Ascending aorta (tissue), 2 donors: ENCODE results near the gene ATP5MK. TPM values are rescaled to one million over a fixed set of nuclear protein-coding genes. Genes with fewer than 3 reads are reported as not detected.

Experiments
- DNase-seq, 2 donors: peaks; one replicate each; pipeline ENCODE4 v3.0.0-alpha.2; 2019; ENCODE audit warnings: low spot score in 2 of 2
- H3K27ac ChIP-seq, 2 donors: fragments of 200-600 bp; sonication (generic); one replicate each; pipeline ENCODE4 v1.5.1; 2016 to 2017; ENCODE audit warnings: mild to moderate bottlenecking in 1 of 2
- H3K27me3 ChIP-seq: fragments of 200-600 bp; sonication (generic); one replicate; pipeline ENCODE4 v1.5.1; 2017
- H3K36me3 ChIP-seq, 2 donors: fragments of 200-600 bp; sonication (generic); one replicate each; pipeline ENCODE4 v1.5.1; 2016
- H3K4me1 ChIP-seq, 2 donors: fragments of 200-600 bp; sonication (generic); one replicate each; pipeline ENCODE4 v1.5.1; 2016 to 2017; ENCODE audit warnings: mild to moderate bottlenecking in 1 of 2
- H3K4me3 ChIP-seq, 2 donors: fragments of 200-600 bp; sonication (generic); one replicate each; pipeline ENCODE4 v1.5.1; 2016 to 2017; ENCODE audit warnings: mild to moderate bottlenecking in 1 of 2
- H3K9me3 ChIP-seq, 2 donors: fragments of 200-600 bp; sonication (generic); one replicate each; pipeline ENCODE4 v1.5.1; 2016
- intact Hi-C: fragments of 100-400 bp; cut with DNase I; formaldehyde crosslinking; loops from one replicate; pipeline ENCODE4 v1.15.1; 2023
- total RNA-seq: library from RNA; depleted of rRNA; stranded (reverse); fragments of >200 nt; gene quantifications from one replicate; pipeline ENCODE4 v1.1.0, GENCODE V29; 2016
- TF ChIP-seq, protein P1 (sequence below), 3 experiments: fragments of 200-600 bp in 2 of 3; fragments of 450-650 bp in 1 of 3; sonication (generic) in 2 of 3; IDR thresholded peaks; one replicate each; pipeline ENCODE4 v1.5.1; 2016 to 2019; ENCODE audit warnings: antibody characterized with exemption in 3 of 3, mild to moderate bottlenecking in 1 of 3, moderate library complexity in 1 of 3

The ATP5MK gene
- total RNA-seq, 1 donor from 2014 or later = 481 TPM

DNA sequence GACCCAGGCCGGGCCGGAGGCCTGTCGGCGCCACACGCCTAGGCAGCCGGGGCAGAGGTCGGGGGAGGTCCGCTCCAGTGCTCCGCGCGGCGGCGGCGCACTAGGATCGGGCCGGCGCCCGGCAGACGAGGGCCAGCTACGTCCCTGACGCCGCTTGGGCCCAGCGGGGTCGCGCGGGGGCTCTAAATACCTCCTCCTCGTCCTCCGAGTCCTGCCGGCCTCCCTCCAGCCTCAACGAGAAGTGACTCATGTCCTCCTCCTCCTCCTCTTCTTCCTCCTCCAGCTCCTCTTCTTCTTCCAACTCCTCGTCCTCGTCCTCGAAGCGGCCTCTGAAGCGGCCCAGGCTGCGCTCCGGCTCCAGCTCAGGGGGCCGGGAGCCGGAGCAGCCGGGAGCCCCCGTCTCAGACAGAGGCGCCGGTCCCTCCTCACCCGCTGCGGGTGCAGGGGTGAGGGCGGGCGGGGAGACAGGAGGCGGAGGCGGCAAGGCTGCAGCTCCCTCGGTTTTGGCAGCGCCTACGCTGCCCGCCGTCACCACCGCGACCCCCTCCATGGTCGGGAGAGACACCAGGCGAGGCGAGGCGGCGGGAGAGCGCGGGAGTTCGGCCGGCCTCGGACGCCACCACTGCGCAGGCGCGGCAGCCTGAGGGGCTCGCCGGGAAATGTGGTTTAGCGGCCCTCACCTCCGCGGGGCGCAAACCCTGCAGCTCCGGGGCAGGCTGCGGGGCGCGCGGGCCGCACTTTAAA lies 45.6 kb downstream of the ATP5MK start, which contains the start of gene PCGF6:
Gene PCGF6 (minus strand): TSS at position 624 of the 744 bp plus-strand sequence. CDS start 74 bp downstream, at position 550.
- Histone ChIP-seq H3K9me3 (no peaks in the 10 kb centered on the region), H3K27me3 (no peaks in the 10 kb centered on the region), H3K36me3 (peaks cover 11 to 23% of the 10 kb centered on the region in 2 donors), H3K4me3 (peak within 1 kb of the TSS; percentile 77 to 95), H3K27ac (peak within 1 kb of the TSS; percentile 80 to 84), H3K4me1 (peaks cover 0 to 6% of the 10 kb centered on the region in 2 donors)
- intact Hi-C loops = loop anchor here (1.0 kb wide), 1 partner anchor 46 kb away; the partner anchor contains the start of genes ATP5MK and PDCD11
- peak in 1 of 2 donors; percentile 84 for DNase-seq
- TF ChIP-seq, protein P1, sequence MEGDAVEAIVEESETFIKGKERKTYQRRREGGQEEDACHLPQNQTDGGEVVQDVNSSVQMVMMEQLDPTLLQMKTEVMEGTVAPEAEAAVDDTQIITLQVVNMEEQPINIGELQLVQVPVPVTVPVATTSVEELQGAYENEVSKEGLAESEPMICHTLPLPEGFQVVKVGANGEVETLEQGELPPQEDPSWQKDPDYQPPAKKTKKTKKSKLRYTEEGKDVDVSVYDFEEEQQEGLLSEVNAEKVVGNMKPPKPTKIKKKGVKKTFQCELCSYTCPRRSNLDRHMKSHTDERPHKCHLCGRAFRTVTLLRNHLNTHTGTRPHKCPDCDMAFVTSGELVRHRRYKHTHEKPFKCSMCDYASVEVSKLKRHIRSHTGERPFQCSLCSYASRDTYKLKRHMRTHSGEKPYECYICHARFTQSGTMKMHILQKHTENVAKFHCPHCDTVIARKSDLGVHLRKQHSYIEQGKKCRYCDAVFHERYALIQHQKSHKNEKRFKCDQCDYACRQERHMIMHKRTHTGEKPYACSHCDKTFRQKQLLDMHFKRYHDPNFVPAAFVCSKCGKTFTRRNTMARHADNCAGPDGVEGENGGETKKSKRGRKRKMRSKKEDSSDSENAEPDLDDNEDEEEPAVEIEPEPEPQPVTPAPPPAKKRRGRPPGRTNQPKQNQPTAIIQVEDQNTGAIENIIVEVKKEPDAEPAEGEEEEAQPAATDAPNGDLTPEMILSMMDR (IDR thresholded peaks at IDR 0.05) = no peak

GRCh38 chr10:103350175-103350516 lies 46.1 kb downstream of the ATP5MK start:
- H3K9me3 ChIP-seq = no peaks in the 10 kb centered on the region
- peaks cover 0 to 6% of the 10 kb centered on the region in 2 donors for H3K4me1 ChIP-seq
- intact Hi-C loops = no loop called here
- no peak for DNase-seq
- peak overlapping the region; percentile 77 to 95 for H3K4me3 ChIP-seq
- H3K27ac ChIP-seq = peak overlapping the region; percentile 80 to 84
- TF ChIP-seq, protein P1 (IDR thresholded peaks at IDR 0.05) = no peak
- H3K36me3 ChIP-seq = peaks cover 16 to 29% of the 10 kb centered on the region in 2 donors
- H3K27me3 ChIP-seq = no peaks in the 10 kb centered on the region

Other genes starting within 250 kb of the ATP5MK start
- gene NT5C2, start 203.2 kb downstream of the ATP5MK start, total RNA-seq = 25.9 TPM
- not detected for gene RPEL1, start 150.6 kb downstream of the ATP5MK start, total RNA-seq
- not detected for gene INA, start 119.3 kb downstream of the ATP5MK start, total RNA-seq
- 9.7 TPM for gene PCGF6, start 45.3 kb downstream of the ATP5MK start, total RNA-seq
- 2.4 TPM for gene TAF5, start 28.5 kb downstream of the ATP5MK start, total RNA-seq
- gene PDCD11, start 151 bp upstream of the ATP5MK start, total RNA-seq = 4.8 TPM
- gene CALHM2, start 55.9 kb upstream of the ATP5MK start, total RNA-seq = 124 TPM
- gene CALHM1, start 62.4 kb upstream of the ATP5MK start, total RNA-seq = not detected
- gene CALHM3, start 82.8 kb upstream of the ATP5MK start, total RNA-seq = not detected
- not detected for gene NEURL1, start 97.2 kb upstream of the ATP5MK start, total RNA-seq